Muscle of leg (tissue), 11 donors: ENCODE measurements around the gene ALX3. TPM values are rescaled to one million over a fixed set of nuclear protein-coding genes. Genes with fewer than 3 reads are reported as not detected.

ENCODE experiments used
- DNase-seq: peaks from one replicate; pipeline ENCODE4 v3.0.0; 2013
- H3K27ac ChIP-seq: one replicate; pipeline ENCODE4 v1.5.1; 2013; ENCODE audit warnings: mild to moderate bottlenecking, low read length, control low read depth
- H3K27me3 ChIP-seq: one replicate; pipeline ENCODE4 v1.6.1; 2013; ENCODE audit warnings: low read length; ENCODE audit not compliant: control insufficient read depth, insufficient read depth
- H3K36me3 ChIP-seq: one replicate; pipeline ENCODE4 v1.6.1; 2013; ENCODE audit warnings: low read length; ENCODE audit not compliant: control insufficient read depth, insufficient read depth
- H3K4me1 ChIP-seq: one replicate; pipeline ENCODE4 v1.6.1; 2013; ENCODE audit warnings: low read length; ENCODE audit not compliant: control insufficient read depth, insufficient read depth
- H3K4me3 ChIP-seq: one replicate; pipeline ENCODE4 v1.5.1; 2013; ENCODE audit warnings: low read length, control low read depth
- H3K9me3 ChIP-seq: replicated peaks from 2 replicates; pipeline ENCODE4 v1.6.1; 2013; ENCODE audit warnings: low read depth, low read length; ENCODE audit not compliant: control insufficient read depth
- WGBS: methylation state at CpG from one replicate; pipeline ENCODE4 v1.1.5; 2013; ENCODE audit warnings: missing lambda C conversion rate; ENCODE audit not compliant: insufficient coverage; 5-methylcytosine and 5-hydroxymethylcytosine counted together
- polyA plus RNA-seq, 8 donors: library from polyadenylated mRNA; unstranded; fragments of 120-200 nt; gene quantifications; one replicate each; pipeline versions ENCODE4 v1.2.1 to v1.2.3, GENCODE V29; 2013; ENCODE audit warnings: inconsistent platforms in 1 of 8, low replicate concordance in 1 of 8; ENCODE audit not compliant: insufficient read length in 8 of 8, insufficient read depth in 1 of 8
- total RNA-seq: library from RNA; stranded (reverse); fragments of 120-200 nt; gene quantifications from one replicate; pipeline ENCODE4 v1.2.4, GENCODE V29; 2013

Gene ALX3
- total and polyA plus RNA-seq, 9 donors, result not detected

- 58% methylated on average over 3 of the region's 3 CpGs for WGBS
- H3K27ac ChIP-seq, result no peak overlapping the region
- H3K27me3 ChIP-seq, result no peaks in the 10 kb centered on the region
- peaks cover 83% of the 10 kb centered on the region for H3K36me3 ChIP-seq
- no peak for DNase-seq
- no peaks in the 10 kb centered on the region for H3K9me3 ChIP-seq
- peaks cover 2% of the 10 kb centered on the region for H3K4me1 ChIP-seq
- H3K4me3 ChIP-seq, result no peak overlapping the region
Measured at GRCh38 chr1:110056776-110057175, 13.7 kb downstream of the ALX3 start.

GRCh38 chr1:110056285-110056683 lies 14.2 kb downstream of the ALX3 start:
- Histone ChIP-seq H3K36me3 (peaks cover 84% of the 10 kb centered on the region), H3K27me3 (no peaks in the 10 kb centered on the region), H3K4me1 (peaks cover 2% of the 10 kb centered on the region), H3K27ac (no peak overlapping the region), H3K4me3 (no peak overlapping the region), H3K9me3 (no peaks in the 10 kb centered on the region)
- WGBS, result 86% methylated on average over 4 of the region's 4 CpGs
- DNase-seq, result no peak

- 67% methylated on average over 1 of the region's 5 CpGs for WGBS
- Histone ChIP-seq H3K4me1 (peaks cover 2% of the 10 kb centered on the region), H3K27ac (no peak overlapping the region), H3K9me3 (no peaks in the 10 kb centered on the region), H3K27me3 (no peaks in the 10 kb centered on the region), H3K36me3 (peaks cover 85% of the 10 kb centered on the region), H3K4me3 (no peak overlapping the region)
- DNase-seq, result no peak
Measured at GRCh38 chr1:110055493-110056284, 14.8 kb downstream of the ALX3 start.

GRCh38 chr1:110053552-110054428 lies 16.7 kb downstream of the ALX3 start:
- peak; percentile 53 for DNase-seq
- no peaks in the 10 kb centered on the region for H3K27me3 ChIP-seq
- no peaks in the 10 kb centered on the region for H3K9me3 ChIP-seq
- no peak overlapping the region for H3K4me3 ChIP-seq
- no peak overlapping the region for H3K27ac ChIP-seq
- peaks cover 6% of the 10 kb centered on the region for H3K4me1 ChIP-seq
- WGBS, result 72% methylated on average over 10 of the region's 16 CpGs
- peaks cover 93% of the 10 kb centered on the region for H3K36me3 ChIP-seq

- WGBS, result 86% methylated on average over 1 of the region's 2 CpGs
- Histone ChIP-seq H3K9me3 (no peaks in the 10 kb centered on the region), H3K27me3 (no peaks in the 10 kb centered on the region), H3K4me1 (peaks cover 5% of the 10 kb centered on the region), H3K36me3 (peaks cover 93% of the 10 kb centered on the region), H3K4me3 (no peak overlapping the region), H3K27ac (no peak overlapping the region)
- DNase-seq, result no peak
Measured at GRCh38 chr1:110051262-110051648, 19.2 kb downstream of the ALX3 start.

GRCh38 chr1:110050602-110051261 lies 19.7 kb downstream of the ALX3 start:
- Histone ChIP-seq H3K27ac (no peak overlapping the region), H3K9me3 (no peaks in the 10 kb centered on the region), H3K27me3 (no peaks in the 10 kb centered on the region), H3K36me3 (peaks cover 93% of the 10 kb centered on the region), H3K4me3 (no peak overlapping the region), H3K4me1 (peaks cover 5% of the 10 kb centered on the region)
- DNase-seq, result no peak
- WGBS, result 79% methylated on average over 2 of the region's 4 CpGs

- no peaks in the 10 kb centered on the region for H3K9me3 ChIP-seq
- H3K27ac ChIP-seq, result no peak overlapping the region
- WGBS, result 85% methylated on average over 7 of the region's 11 CpGs
- no peak for DNase-seq
- peaks cover 5% of the 10 kb centered on the region for H3K4me1 ChIP-seq
- H3K36me3 ChIP-seq, result peaks cover 93% of the 10 kb centered on the region
- H3K27me3 ChIP-seq, result no peaks in the 10 kb centered on the region
- H3K4me3 ChIP-seq, result no peak overlapping the region
Measured at GRCh38 chr1:110049801-110050601, 20.5 kb downstream of the ALX3 start.

GRCh38 chr1:110048923-110049601 lies 21.4 kb downstream of the ALX3 start:
- WGBS, result 92% methylated on average over 6 of the region's 9 CpGs
- peaks cover 91% of the 10 kb centered on the region for H3K36me3 ChIP-seq
- no peak overlapping the region for H3K27ac ChIP-seq
- H3K4me3 ChIP-seq, result no peak overlapping the region
- peaks cover 5% of the 10 kb centered on the region for H3K4me1 ChIP-seq
- H3K27me3 ChIP-seq, result no peaks in the 10 kb centered on the region
- no peak for DNase-seq
- H3K9me3 ChIP-seq, result no peaks in the 10 kb centered on the region

GRCh38 chr1:110048240-110048639 lies 22.2 kb downstream of the ALX3 start:
- peaks cover 91% of the 10 kb centered on the region for H3K36me3 ChIP-seq
- no peak overlapping the region for H3K27ac ChIP-seq
- WGBS, result 88% methylated on average over 4 of the region's 5 CpGs
- H3K9me3 ChIP-seq, result no peaks in the 10 kb centered on the region
- H3K4me3 ChIP-seq, result no peak overlapping the region
- DNase-seq, result no peak
- H3K27me3 ChIP-seq, result no peaks in the 10 kb centered on the region
- H3K4me1 ChIP-seq, result peaks cover 5% of the 10 kb centered on the region
